HCT116 (cell line): Measurements from ENCODE around the gene TSPAN14.

ENCODE experiments used
- CEBPB ChIP-seq: IDR thresholded peaks from 2 replicates; pipeline ENCODE4 v1.6.1; 2012; ENCODE audit warnings: low read depth
- EZH2phosphoT487 ChIP-seq: fragments of 200-600 bp; IDR thresholded peaks from 2 replicates; pipeline ENCODE4 v1.6.1; 2018; ENCODE audit warnings: antibody characterized with exemption, borderline replicate concordance
- JUND ChIP-seq: IDR thresholded peaks from 2 replicates; pipeline ENCODE4 v1.6.1; 2012
- POLR2AphosphoS5 ChIP-seq: IDR thresholded peaks from 2 replicates; pipeline ENCODE4 v1.6.1; 2011; ENCODE audit warnings: mild to moderate bottlenecking, low read depth, low read length, moderate library complexity
- ZNF274 ChIP-seq: fragments of 200-500 bp; sonication (Bioruptor generic); IDR thresholded peaks from 2 replicates; pipeline ENCODE4 v1.6.1; 2014; ENCODE audit warnings: mild to moderate bottlenecking, low read depth, low read length, inconsistent platforms
- TF ChIP-seq, protein P1 (sequence below), 3 experiments: fragments of 200-600 bp in 1 of 3; sonication (generic) in 1 of 3; IDR thresholded peaks in 2 of 3; conservative IDR thresholded peaks in 1 of 3; 2 replicates each; pipeline ENCODE4 v1.5.1; 2012 to 2017; ENCODE audit warnings: low read depth in 2 of 3, low read length in 2 of 3, antibody characterized with exemption in 1 of 3, borderline replicate concordance in 1 of 3, control low read depth in 1 of 3, mild to moderate bottlenecking in 1 of 3, mixed read lengths in 1 of 3, mixed run types in 1 of 3, moderate library complexity in 1 of 3; ENCODE audit not compliant: insufficient read depth in 1 of 3
- TF ChIP-seq, protein P2 (sequence below): IDR thresholded peaks from 2 replicates; pipeline ENCODE4 v1.6.1; 2012; ENCODE audit warnings: low read depth

DNA sequence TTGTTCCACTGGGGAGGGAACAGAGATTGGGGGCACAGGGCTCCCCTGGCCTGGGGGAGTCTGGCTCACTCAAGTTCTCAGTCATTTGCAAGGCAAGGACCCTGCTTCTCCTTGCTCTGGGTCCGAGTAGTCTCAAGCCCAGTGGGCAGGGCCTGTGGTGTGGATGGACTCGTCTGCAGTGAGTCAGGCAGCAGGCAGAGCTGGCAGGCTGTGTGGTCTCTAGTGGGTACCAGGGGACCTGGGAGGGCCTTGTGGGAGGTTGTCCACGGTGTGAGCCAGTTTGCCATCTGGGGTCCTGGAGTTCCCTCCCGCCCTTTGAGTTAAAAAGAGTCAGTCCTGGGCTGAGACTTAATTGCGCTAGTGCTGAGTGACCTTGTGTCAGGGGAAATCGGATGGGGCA is 74.8 kb downstream of the TSPAN14 start:
- TF ChIP-seq, protein P1, sequence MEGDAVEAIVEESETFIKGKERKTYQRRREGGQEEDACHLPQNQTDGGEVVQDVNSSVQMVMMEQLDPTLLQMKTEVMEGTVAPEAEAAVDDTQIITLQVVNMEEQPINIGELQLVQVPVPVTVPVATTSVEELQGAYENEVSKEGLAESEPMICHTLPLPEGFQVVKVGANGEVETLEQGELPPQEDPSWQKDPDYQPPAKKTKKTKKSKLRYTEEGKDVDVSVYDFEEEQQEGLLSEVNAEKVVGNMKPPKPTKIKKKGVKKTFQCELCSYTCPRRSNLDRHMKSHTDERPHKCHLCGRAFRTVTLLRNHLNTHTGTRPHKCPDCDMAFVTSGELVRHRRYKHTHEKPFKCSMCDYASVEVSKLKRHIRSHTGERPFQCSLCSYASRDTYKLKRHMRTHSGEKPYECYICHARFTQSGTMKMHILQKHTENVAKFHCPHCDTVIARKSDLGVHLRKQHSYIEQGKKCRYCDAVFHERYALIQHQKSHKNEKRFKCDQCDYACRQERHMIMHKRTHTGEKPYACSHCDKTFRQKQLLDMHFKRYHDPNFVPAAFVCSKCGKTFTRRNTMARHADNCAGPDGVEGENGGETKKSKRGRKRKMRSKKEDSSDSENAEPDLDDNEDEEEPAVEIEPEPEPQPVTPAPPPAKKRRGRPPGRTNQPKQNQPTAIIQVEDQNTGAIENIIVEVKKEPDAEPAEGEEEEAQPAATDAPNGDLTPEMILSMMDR (IDR thresholded peaks at IDR 0.05 in 2 of 3, conservative IDR thresholded peaks at IDR 0.05 in 1 of 3; ENCODE audit: borderline replicate concordance in 1 of 3, insufficient read depth in 1 of 3, low read depth in 2 of 3, low read length in 2 of 3) = no peak
- no peak for TF ChIP-seq POLR2AphosphoS5
- no peak for TF ChIP-seq ZNF274
- TF ChIP-seq JUND = no peak
- TF ChIP-seq, protein P2, sequence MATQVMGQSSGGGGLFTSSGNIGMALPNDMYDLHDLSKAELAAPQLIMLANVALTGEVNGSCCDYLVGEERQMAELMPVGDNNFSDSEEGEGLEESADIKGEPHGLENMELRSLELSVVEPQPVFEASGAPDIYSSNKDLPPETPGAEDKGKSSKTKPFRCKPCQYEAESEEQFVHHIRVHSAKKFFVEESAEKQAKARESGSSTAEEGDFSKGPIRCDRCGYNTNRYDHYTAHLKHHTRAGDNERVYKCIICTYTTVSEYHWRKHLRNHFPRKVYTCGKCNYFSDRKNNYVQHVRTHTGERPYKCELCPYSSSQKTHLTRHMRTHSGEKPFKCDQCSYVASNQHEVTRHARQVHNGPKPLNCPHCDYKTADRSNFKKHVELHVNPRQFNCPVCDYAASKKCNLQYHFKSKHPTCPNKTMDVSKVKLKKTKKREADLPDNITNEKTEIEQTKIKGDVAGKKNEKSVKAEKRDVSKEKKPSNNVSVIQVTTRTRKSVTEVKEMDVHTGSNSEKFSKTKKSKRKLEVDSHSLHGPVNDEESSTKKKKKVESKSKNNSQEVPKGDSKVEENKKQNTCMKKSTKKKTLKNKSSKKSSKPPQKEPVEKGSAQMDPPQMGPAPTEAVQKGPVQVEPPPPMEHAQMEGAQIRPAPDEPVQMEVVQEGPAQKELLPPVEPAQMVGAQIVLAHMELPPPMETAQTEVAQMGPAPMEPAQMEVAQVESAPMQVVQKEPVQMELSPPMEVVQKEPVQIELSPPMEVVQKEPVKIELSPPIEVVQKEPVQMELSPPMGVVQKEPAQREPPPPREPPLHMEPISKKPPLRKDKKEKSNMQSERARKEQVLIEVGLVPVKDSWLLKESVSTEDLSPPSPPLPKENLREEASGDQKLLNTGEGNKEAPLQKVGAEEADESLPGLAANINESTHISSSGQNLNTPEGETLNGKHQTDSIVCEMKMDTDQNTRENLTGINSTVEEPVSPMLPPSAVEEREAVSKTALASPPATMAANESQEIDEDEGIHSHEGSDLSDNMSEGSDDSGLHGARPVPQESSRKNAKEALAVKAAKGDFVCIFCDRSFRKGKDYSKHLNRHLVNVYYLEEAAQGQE = no peak
- no peak for TF ChIP-seq CEBPB
- TF ChIP-seq EZH2phosphoT487 = no peak
